Chondrocyte (in vitro differentiated cells): ENCODE measurements around the gene TIGD4. TPM values are rescaled to one million over a fixed set of nuclear protein-coding genes. Genes with fewer than 3 reads are reported as not detected.
A peak's percentile ranks its signal among the peaks of the same experiment; 100 is the strongest.

Experiments
- DNase-seq: peaks from one replicate; pipeline ENCODE4 v3.0.0; 2021; ENCODE audit warnings: mixed read lengths, low spot score
- H3K27ac Mint-ChIP-seq: one replicate; pipeline ENCODE4 v1.8.0; 2021; ENCODE audit warnings: mild to moderate bottlenecking, moderate library complexity, mixed read lengths; ENCODE audit not compliant: unreplicated experiment
- H3K27me3 Mint-ChIP-seq: 2 replicates; pipeline ENCODE4 v1.8.0; 2021; ENCODE audit warnings: low read depth, mixed read lengths
- H3K36me3 Mint-ChIP-seq: 2 replicates; pipeline ENCODE4 v1.8.0; 2021; ENCODE audit warnings: low read depth, mixed read lengths
- H3K4me1 Mint-ChIP-seq: 2 replicates; pipeline ENCODE4 v1.8.0; 2021; ENCODE audit warnings: low read depth, mild to moderate bottlenecking, mixed read lengths
- H3K4me3 Mint-ChIP-seq: one replicate; pipeline ENCODE4 v1.8.0; 2021; ENCODE audit warnings: mild to moderate bottlenecking, moderate library complexity, mixed read lengths; ENCODE audit not compliant: unreplicated experiment
- H3K9me3 Mint-ChIP-seq: 2 replicates; pipeline ENCODE4 v1.8.0; 2021; ENCODE audit warnings: low read depth, mixed read lengths
- CTCF ChIP-seq: fragments of 200-600 bp; sonication (generic); IDR thresholded peaks from 2 replicates; pipeline ENCODE4 v1.5.0; 2021; ENCODE audit warnings: antibody characterized with exemption, mild to moderate bottlenecking, moderate library complexity
- total RNA-seq: library from RNA; stranded (reverse); gene quantifications from 3 replicates; pipeline ENCODE4 v1.2.1, GENCODE V29; 2021

The TIGD4 gene
- total RNA-seq, 1 donor from 2014 or later, result 0.20 TPM

- Mint-ChIP-seq H3K36me3 (no peaks in the 10 kb centered on the region), H3K4me1 (no peaks in the 10 kb centered on the region), H3K4me3 (no peak overlapping the region), H3K27ac (no peak overlapping the region), H3K27me3 (peaks cover 7% of the 10 kb centered on the region), H3K9me3 (no peaks in the 10 kb centered on the region)
- no peak for DNase-seq
- TF ChIP-seq CTCF, result no peak
These were observed 30.9 kb downstream of the TIGD4 start for GRCh38 chr4:152748619-152749018.

- DNase-seq, result no peak
- TF ChIP-seq CTCF, result no peak
These were observed 32.1 kb downstream of the TIGD4 start for GRCh38 chr4:152747444-152747843.

GRCh38 chr4:152738827-152739226 is 40.7 kb downstream of the TIGD4 start:
- no peaks in the 10 kb centered on the region for H3K4me1 Mint-ChIP-seq
- no peak for DNase-seq
- peaks cover 5% of the 10 kb centered on the region for H3K27me3 Mint-ChIP-seq
- no peak overlapping the region for H3K4me3 Mint-ChIP-seq
- no peaks in the 10 kb centered on the region for H3K9me3 Mint-ChIP-seq
- no peaks in the 10 kb centered on the region for H3K36me3 Mint-ChIP-seq
- no peak for TF ChIP-seq CTCF
- H3K27ac Mint-ChIP-seq, result no peak overlapping the region

More at GRCh38 chr4:152747444-152747843, 32.1 kb downstream of the TIGD4 start:
- Mint-ChIP-seq H3K9me3 (no peaks in the 10 kb centered on the region), H3K36me3 (no peaks in the 10 kb centered on the region), H3K27me3 (peaks cover 4% of the 10 kb centered on the region), H3K4me1 (no peaks in the 10 kb centered on the region), H3K4me3 (no peak overlapping the region), H3K27ac (no peak overlapping the region)

GRCh38 chr4:152735906-152736305 is 43.6 kb downstream of the TIGD4 start:
- Mint-ChIP-seq H3K9me3 (no peaks in the 10 kb centered on the region), H3K4me3 (no peak overlapping the region), H3K27me3 (peaks cover 8% of the 10 kb centered on the region), H3K36me3 (no peaks in the 10 kb centered on the region), H3K27ac (no peak overlapping the region), H3K4me1 (no peaks in the 10 kb centered on the region)
- TF ChIP-seq CTCF, result no peak
- DNase-seq, result no peak

- TF ChIP-seq CTCF, result peak; percentile 87
- Mint-ChIP-seq H3K4me1 (no peaks in the 10 kb centered on the region), H3K27me3 (peaks cover 8% of the 10 kb centered on the region), H3K9me3 (no peaks in the 10 kb centered on the region), H3K36me3 (no peaks in the 10 kb centered on the region), H3K27ac (no peak overlapping the region), H3K4me3 (no peak overlapping the region)
- no peak for DNase-seq
These were observed 44.1 kb downstream of the TIGD4 start for GRCh38 chr4:152735396-152735859.
